Smooth muscle cell (in vitro differentiated cells): ENCODE measurements around the gene CERS6. TPM values are rescaled to one million over a fixed set of nuclear protein-coding genes. Genes with fewer than 3 reads are reported as not detected.
A peak's percentile ranks its signal among the peaks of the same experiment; 100 is the strongest.

ENCODE experiments used
- DNase-seq: peaks from one replicate; lab custom pipeline; 2025; ENCODE audit not compliant: unreplicated experiment; lab: John Stamatoyannopoulos, UW
- H2AFZ ChIP-seq: fragments of 200-600 bp; sonication (generic); 2 replicates; pipeline ENCODE4 v1.6.0; 2016; ENCODE audit warnings: antibody characterized with exemption, low read depth, mild to moderate bottlenecking
- H3F3A ChIP-seq: fragments of 200-600 bp; sonication (generic); 2 replicates; pipeline ENCODE4 v1.6.0; 2017; ENCODE audit warnings: antibody characterized with exemption, low read depth
- H3K27ac ChIP-seq: fragments of 200-600 bp; sonication (generic); 2 replicates; pipeline ENCODE4 v1.5.1; 2016; ENCODE audit warnings: low read depth, mild to moderate bottlenecking
- H3K27me3 ChIP-seq: fragments of 200-600 bp; sonication (generic); 2 replicates; pipeline ENCODE4 v1.6.1; 2016; ENCODE audit warnings: low read depth, mild to moderate bottlenecking
- H3K36me3 ChIP-seq: fragments of 200-600 bp; sonication (generic); 2 replicates; pipeline ENCODE4 v1.5.1; 2016; ENCODE audit warnings: low read depth
- H3K4me1 ChIP-seq: fragments of 200-600 bp; sonication (generic); 2 replicates; pipeline ENCODE4 v1.5.1; 2016; ENCODE audit warnings: low read depth
- H3K4me2 ChIP-seq: fragments of 200-600 bp; sonication (generic); 2 replicates; pipeline ENCODE4 v1.6.0; 2016; ENCODE audit warnings: mild to moderate bottlenecking
- H3K4me3 ChIP-seq: fragments of 200-600 bp; sonication (generic); 2 replicates; pipeline ENCODE4 v1.5.1; 2016; ENCODE audit warnings: mild to moderate bottlenecking
- H3K79me2 ChIP-seq: fragments of 200-600 bp; sonication (generic); 2 replicates; pipeline ENCODE4 v1.6.0; 2016; ENCODE audit warnings: low read depth, mild to moderate bottlenecking
- H3K9ac ChIP-seq: fragments of 200-600 bp; sonication (generic); 2 replicates; pipeline ENCODE4 v1.6.0; 2016; ENCODE audit warnings: low read depth
- H3K9me3 ChIP-seq: fragments of 200-600 bp; sonication (generic); replicated peaks from 2 replicates; pipeline ENCODE4 v1.5.1; 2016; ENCODE audit warnings: low read depth
- H4K20me1 ChIP-seq: fragments of 200-600 bp; sonication (generic); 2 replicates; pipeline ENCODE4 v1.6.0; 2016; ENCODE audit warnings: low read depth
- WGBS: methylation state at CpG from one replicate; pipeline ENCODE4 v1.1.7; 2016; ENCODE audit warnings: low lambda C conversion rate; 5-methylcytosine and 5-hydroxymethylcytosine counted together
- polyA plus RNA-seq: library from polyadenylated mRNA; unstranded; fragments of >200 nt; fragmentation: Nextera tagmentation; extraction: Ambion mirVana; gene quantifications from 2 replicates; pipeline ENCODE4 v1.2.1, GENCODE V29; 2016
- total RNA-seq: library from RNA; depleted of rRNA; stranded (reverse); fragments of >200 nt; gene quantifications from 2 replicates; pipeline ENCODE4 v1.2.3, GENCODE V29; 2014
- TF ChIP-seq, protein P1 (sequence below): fragments of 200-600 bp; sonication (generic); IDR thresholded peaks from 2 replicates; pipeline ENCODE4 v1.5.1; 2017; ENCODE audit warnings: borderline replicate concordance, mild to moderate bottlenecking, antibody characterized with exemption; ENCODE audit not compliant: insufficient read depth, poor library complexity, severe bottlenecking

The CERS6 gene
- total and polyA plus RNA-seq, 2 experiments from 2014 or later: 9.2 to 26.6 TPM

GRCh38 chr2:168705534-168706470 is 249.7 kb downstream of the CERS6 start:
- no peak for DNase-seq
- no peaks in the 10 kb centered on the region for H4K20me1 ChIP-seq
- H3F3A ChIP-seq: no peaks in the 10 kb centered on the region
- H3K36me3 ChIP-seq: no peaks in the 10 kb centered on the region
- no peak overlapping the region for H3K9ac ChIP-seq
- H3K4me3 ChIP-seq: no peak overlapping the region
- 75% methylated on average over 2 of the region's 2 CpGs for WGBS
- TF ChIP-seq, protein P1, sequence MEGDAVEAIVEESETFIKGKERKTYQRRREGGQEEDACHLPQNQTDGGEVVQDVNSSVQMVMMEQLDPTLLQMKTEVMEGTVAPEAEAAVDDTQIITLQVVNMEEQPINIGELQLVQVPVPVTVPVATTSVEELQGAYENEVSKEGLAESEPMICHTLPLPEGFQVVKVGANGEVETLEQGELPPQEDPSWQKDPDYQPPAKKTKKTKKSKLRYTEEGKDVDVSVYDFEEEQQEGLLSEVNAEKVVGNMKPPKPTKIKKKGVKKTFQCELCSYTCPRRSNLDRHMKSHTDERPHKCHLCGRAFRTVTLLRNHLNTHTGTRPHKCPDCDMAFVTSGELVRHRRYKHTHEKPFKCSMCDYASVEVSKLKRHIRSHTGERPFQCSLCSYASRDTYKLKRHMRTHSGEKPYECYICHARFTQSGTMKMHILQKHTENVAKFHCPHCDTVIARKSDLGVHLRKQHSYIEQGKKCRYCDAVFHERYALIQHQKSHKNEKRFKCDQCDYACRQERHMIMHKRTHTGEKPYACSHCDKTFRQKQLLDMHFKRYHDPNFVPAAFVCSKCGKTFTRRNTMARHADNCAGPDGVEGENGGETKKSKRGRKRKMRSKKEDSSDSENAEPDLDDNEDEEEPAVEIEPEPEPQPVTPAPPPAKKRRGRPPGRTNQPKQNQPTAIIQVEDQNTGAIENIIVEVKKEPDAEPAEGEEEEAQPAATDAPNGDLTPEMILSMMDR: peak; percentile 29
- H3K9me3 ChIP-seq: no peaks in the 10 kb centered on the region
- H3K27ac ChIP-seq: no peak overlapping the region
- no peaks in the 10 kb centered on the region for H3K27me3 ChIP-seq
- H3K4me2 ChIP-seq: no peak overlapping the region
- H3K4me1 ChIP-seq: no peaks in the 10 kb centered on the region
- no peaks in the 10 kb centered on the region for H3K79me2 ChIP-seq
- H2AFZ ChIP-seq: no peak overlapping the region

GRCh38 chr2:168706806-168707205 is 250.7 kb downstream of the CERS6 start:
- H3K36me3 ChIP-seq: no peaks in the 10 kb centered on the region
- H3K4me2 ChIP-seq: no peak overlapping the region
- no peak overlapping the region for H3K9ac ChIP-seq
- 88% methylated on average over 2 of the region's 2 CpGs for WGBS
- H3K9me3 ChIP-seq: no peaks in the 10 kb centered on the region
- DNase-seq: no peak
- H3K27me3 ChIP-seq: no peaks in the 10 kb centered on the region
- H3K79me2 ChIP-seq: no peaks in the 10 kb centered on the region
- no peaks in the 10 kb centered on the region for H3K4me1 ChIP-seq
- TF ChIP-seq, protein P1: no peak
- H2AFZ ChIP-seq: no peak overlapping the region
- H4K20me1 ChIP-seq: no peaks in the 10 kb centered on the region
- no peak overlapping the region for H3K27ac ChIP-seq
- no peak overlapping the region for H3K4me3 ChIP-seq
- no peaks in the 10 kb centered on the region for H3F3A ChIP-seq

DNA sequence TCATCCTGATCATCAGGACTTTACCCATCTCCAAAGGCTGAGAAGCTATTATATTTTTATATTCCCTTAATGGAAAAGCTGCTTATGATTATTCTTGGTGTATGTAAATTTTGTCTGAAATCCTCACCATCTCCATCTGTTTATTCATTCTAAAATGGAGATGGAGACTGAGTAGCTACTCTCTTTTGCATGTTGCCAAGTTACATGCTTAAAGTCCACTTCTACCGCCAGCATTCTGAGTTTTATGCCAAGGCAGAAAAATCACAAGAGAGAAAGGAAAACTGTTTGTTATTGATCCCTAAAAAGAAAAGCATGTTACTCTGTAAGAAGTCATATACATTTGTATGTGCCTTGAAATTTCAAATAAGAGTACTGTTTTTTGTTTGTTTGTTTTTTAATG is 252.0 kb downstream of the CERS6 start:
- H3K4me2 ChIP-seq: no peak overlapping the region
- no peak overlapping the region for H3K4me3 ChIP-seq
- no peaks in the 10 kb centered on the region for H3K36me3 ChIP-seq
- no peaks in the 10 kb centered on the region for H3F3A ChIP-seq
- no peaks in the 10 kb centered on the region for H3K4me1 ChIP-seq
- no peaks in the 10 kb centered on the region for H3K79me2 ChIP-seq
- TF ChIP-seq, protein P1: no peak
- no peak overlapping the region for H2AFZ ChIP-seq
- no peaks in the 10 kb centered on the region for H4K20me1 ChIP-seq
- no peak overlapping the region for H3K27ac ChIP-seq
- H3K9me3 ChIP-seq: no peaks in the 10 kb centered on the region
- H3K27me3 ChIP-seq: no peaks in the 10 kb centered on the region
- H3K9ac ChIP-seq: no peak overlapping the region
- 100% methylated on average over 1 of the region's 1 CpG for WGBS
- no peak for DNase-seq
